Fibroblast of villous mesenchyme (primary cell): ENCODE data around the gene ACBD4. TPM values are rescaled to one million over a fixed set of nuclear protein-coding genes. Genes with fewer than 3 reads are reported as not detected.

Source experiments
- DNase-seq: peaks from one replicate; pipeline ENCODE4 v3.0.0-alpha.2; 2010; ENCODE audit warnings: low read depth
- H3K4me3 ChIP-seq: 2 replicates; pipeline ENCODE4 v1.5.1; 2011; ENCODE audit warnings: low read depth, mild to moderate bottlenecking, low read length
- small RNA-seq: library from RNA; depleted of rRNA; stranded (forward); fragments of <200 nt; gene quantifications from one replicate; pipeline ENCODE3, GENCODE V24; 2012
- total RNA-seq: library from RNA; depleted of rRNA; stranded (reverse); fragments of >200 nt; gene quantifications from 2 replicates; pipeline ENCODE4 v1.2.3, GENCODE V29; 2012
- TF ChIP-seq, protein P1 (sequence below): IDR thresholded peaks from 2 replicates; pipeline ENCODE4 v1.5.1; 2012; ENCODE audit warnings: low read depth, mild to moderate bottlenecking, low read length; ENCODE audit not compliant: insufficient read depth

ACBD4 gene
- total RNA-seq, 1 donor = 6.9 TPM

DNA sequence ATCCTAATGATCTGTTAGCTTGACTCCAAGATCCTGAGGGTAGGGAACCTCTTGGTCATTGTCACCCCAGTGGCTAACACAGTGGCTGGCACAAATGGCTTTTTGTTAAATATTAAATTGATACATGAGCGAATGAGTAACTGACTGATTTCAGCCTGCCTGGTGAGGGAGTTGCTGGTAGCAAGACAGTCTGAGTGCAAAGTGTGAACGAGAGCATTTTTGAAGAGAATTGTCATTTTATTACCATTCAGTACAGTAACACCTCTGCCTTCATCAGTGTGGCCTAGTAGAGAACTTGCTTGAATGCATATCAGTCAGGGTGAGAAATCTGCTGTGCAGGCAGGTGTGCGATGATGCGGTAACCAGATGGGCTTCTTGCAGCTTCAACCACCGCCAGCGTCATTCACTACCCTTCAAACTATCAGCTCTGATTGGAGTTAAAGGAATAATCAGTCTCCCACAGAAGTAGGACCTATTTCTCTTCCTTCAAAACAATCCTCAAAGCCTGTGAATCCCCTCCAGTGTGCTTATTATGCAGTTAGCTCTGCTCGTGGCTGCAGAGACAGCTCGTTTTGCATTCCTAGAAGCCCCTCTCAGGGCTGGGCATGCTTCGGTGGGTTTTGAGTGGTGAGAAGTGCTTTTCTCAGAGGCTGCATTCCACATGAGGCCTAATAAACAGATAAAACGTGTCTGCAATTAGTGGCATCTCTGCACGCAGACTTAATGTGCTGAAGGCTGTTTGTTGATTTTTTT, 55.2 kb downstream of the ACBD4 start:
- TF ChIP-seq, protein P1, sequence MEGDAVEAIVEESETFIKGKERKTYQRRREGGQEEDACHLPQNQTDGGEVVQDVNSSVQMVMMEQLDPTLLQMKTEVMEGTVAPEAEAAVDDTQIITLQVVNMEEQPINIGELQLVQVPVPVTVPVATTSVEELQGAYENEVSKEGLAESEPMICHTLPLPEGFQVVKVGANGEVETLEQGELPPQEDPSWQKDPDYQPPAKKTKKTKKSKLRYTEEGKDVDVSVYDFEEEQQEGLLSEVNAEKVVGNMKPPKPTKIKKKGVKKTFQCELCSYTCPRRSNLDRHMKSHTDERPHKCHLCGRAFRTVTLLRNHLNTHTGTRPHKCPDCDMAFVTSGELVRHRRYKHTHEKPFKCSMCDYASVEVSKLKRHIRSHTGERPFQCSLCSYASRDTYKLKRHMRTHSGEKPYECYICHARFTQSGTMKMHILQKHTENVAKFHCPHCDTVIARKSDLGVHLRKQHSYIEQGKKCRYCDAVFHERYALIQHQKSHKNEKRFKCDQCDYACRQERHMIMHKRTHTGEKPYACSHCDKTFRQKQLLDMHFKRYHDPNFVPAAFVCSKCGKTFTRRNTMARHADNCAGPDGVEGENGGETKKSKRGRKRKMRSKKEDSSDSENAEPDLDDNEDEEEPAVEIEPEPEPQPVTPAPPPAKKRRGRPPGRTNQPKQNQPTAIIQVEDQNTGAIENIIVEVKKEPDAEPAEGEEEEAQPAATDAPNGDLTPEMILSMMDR = no peak
- H3K4me3 ChIP-seq = no peak overlapping the region
- no peak for DNase-seq

Small RNAs within 50 kb of the gene (small RNA-seq; reads per million reads assigned to genes)
- not detected for gene MIR6784

Other genes with a start within 250 kb of the ACBD4 start
- 75.6 and 83.8 TPM in 2 replicates for gene EFTUD2, start 236.2 kb upstream of the ACBD4 start, total RNA-seq
- 0.86 and 1.9 TPM in 2 replicates for gene GFAP, start 220.2 kb upstream of the ACBD4 start, total RNA-seq
- 3.9 and 5.2 TPM in 2 replicates for gene KIF18B, start 187.9 kb upstream of the ACBD4 start, total RNA-seq
- gene C1QL1, start 167.4 kb upstream of the ACBD4 start, total RNA-seq = 0.43 and 0.97 TPM in 2 replicates
- gene DCAKD, start 84.1 kb upstream of the ACBD4 start, total RNA-seq = 46.7 and 52.2 TPM in 2 replicates
- 67.0 and 78.2 TPM in 2 replicates for gene NMT1, start 74.4 kb upstream of the ACBD4 start, total RNA-seq
- gene PLCD3, start 3.2 kb upstream of the ACBD4 start, total RNA-seq = 41.9 and 62.6 TPM in 2 replicates
- 8.4 and 11.7 TPM in 2 replicates for gene HEXIM1, start 12.8 kb downstream of the ACBD4 start, total RNA-seq
- gene HEXIM2, start 26.2 kb downstream of the ACBD4 start, total RNA-seq = 6.1 and 6.9 TPM in 2 replicates
- gene FMNL1, start 86.2 kb downstream of the ACBD4 start, total RNA-seq = 3.5 and 5.2 TPM in 2 replicates
- under 0.01 TPM in 1 of 2 replicates, not detected in the other for gene SPATA32, start 126.4 kb downstream of the ACBD4 start, total RNA-seq
- gene MAP3K14, start 181.3 kb downstream of the ACBD4 start, total RNA-seq = 1.6 and 1.7 TPM in 2 replicates